ENCODE measurements around the gene VPS33B.

VPS33B gene

GRCh38 chr15:90987561-90988141, 34.7 kb downstream of the VPS33B start:
- no peak for TF ChIP-seq CTCF (IDR thresholded peaks at IDR 0.05; ENCODE audit: extremely low read depth, insufficient read depth, missing control alignments)
- in situ Hi-C loops (cut with MboI; ENCODE audit: low pct_unique_long_range_greater_than_20kb, low sequenced_read_pairs, unreplicated experiment), result no loop called here

DNA sequence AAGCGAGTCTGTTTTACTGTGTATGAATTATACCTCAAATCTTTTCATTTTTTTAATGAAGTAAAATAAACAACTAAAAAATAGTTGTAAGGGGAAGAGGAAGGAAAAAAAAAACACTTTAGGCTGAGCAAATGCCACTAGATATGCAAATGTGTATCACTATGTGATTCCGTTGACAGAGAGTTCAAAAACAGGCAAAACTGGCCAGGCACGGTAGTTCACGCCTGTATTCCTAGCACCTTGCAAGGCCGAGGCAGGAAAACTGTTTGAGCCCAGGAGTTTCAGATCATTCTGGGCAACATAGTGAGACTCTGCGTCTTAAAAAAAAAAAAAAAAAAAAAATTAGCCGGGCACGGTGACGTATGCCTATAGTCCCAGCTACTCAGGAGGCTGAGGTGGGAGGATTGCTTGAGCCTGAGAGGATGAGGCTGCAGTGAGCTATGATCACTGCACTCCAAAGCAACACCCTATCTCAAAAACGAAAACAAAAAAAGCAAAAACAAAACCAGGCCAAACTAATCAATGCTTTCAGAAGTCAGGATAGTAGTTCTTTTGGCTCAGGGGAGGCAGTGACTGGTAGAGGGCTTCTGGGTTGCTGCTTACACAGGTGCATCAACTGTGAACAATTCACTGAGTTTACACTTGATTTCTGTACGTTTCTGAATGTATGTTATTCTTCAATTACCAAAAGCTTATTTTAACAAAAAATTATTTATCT, 35.4 kb downstream of the VPS33B start:
- in situ Hi-C loops (cut with MboI; ENCODE audit: low pct_unique_long_range_greater_than_20kb, low sequenced_read_pairs, unreplicated experiment), result no loop called here
- DNase-seq (ENCODE audit: low spot score), result peak; percentile 35
- TF ChIP-seq CTCF (IDR thresholded peaks at IDR 0.05; ENCODE audit: extremely low read depth, insufficient read depth, missing control alignments), result no peak

More at GRCh38 chr15:90987561-90988141, 34.7 kb downstream of the VPS33B start:
- no peak for DNase-seq (ENCODE audit: low spot score)

- no peak for DNase-seq (ENCODE audit: low spot score)
- in situ Hi-C loops (cut with MboI; ENCODE audit: low pct_unique_long_range_greater_than_20kb, low sequenced_read_pairs, unreplicated experiment), result no loop called here
- no peak for TF ChIP-seq CTCF (IDR thresholded peaks at IDR 0.05; ENCODE audit: extremely low read depth, insufficient read depth, missing control alignments)
Measured at GRCh38 chr15:90982135-90982534, 40.3 kb downstream of the VPS33B start.

- in situ Hi-C loops (cut with MboI; ENCODE audit: low pct_unique_long_range_greater_than_20kb, low sequenced_read_pairs, unreplicated experiment), result no loop called here
- no peak for TF ChIP-seq CTCF (IDR thresholded peaks at IDR 0.05; ENCODE audit: extremely low read depth, insufficient read depth, missing control alignments)
- DNase-seq (ENCODE audit: low spot score), result no peak
Measured at GRCh38 chr15:90981681-90982080, 40.7 kb downstream of the VPS33B start.

- in situ Hi-C loops (cut with MboI; ENCODE audit: low pct_unique_long_range_greater_than_20kb, low sequenced_read_pairs, unreplicated experiment), result no loop called here
- no peak for TF ChIP-seq CTCF (IDR thresholded peaks at IDR 0.05; ENCODE audit: extremely low read depth, insufficient read depth, missing control alignments)
- DNase-seq (ENCODE audit: low spot score), result no peak
Measured at GRCh38 chr15:90979582-90979981, 42.8 kb downstream of the VPS33B start.

- no peak for TF ChIP-seq CTCF (IDR thresholded peaks at IDR 0.05; ENCODE audit: extremely low read depth, insufficient read depth, missing control alignments)
- no peak for DNase-seq (ENCODE audit: low spot score)
- in situ Hi-C loops (cut with MboI; ENCODE audit: low pct_unique_long_range_greater_than_20kb, low sequenced_read_pairs, unreplicated experiment), result no loop called here
Measured at GRCh38 chr15:90974216-90974615, 48.2 kb downstream of the VPS33B start.

Data from GM13977 (cell line).